Measurements from ENCODE around the gene CABCOCO1. TPM values are rescaled to one million over a fixed set of nuclear protein-coding genes. Genes with fewer than 3 reads are reported as not detected.

CABCOCO1 gene
- total RNA-seq, 1 experiment from 2014 or later = not detected

DNA sequence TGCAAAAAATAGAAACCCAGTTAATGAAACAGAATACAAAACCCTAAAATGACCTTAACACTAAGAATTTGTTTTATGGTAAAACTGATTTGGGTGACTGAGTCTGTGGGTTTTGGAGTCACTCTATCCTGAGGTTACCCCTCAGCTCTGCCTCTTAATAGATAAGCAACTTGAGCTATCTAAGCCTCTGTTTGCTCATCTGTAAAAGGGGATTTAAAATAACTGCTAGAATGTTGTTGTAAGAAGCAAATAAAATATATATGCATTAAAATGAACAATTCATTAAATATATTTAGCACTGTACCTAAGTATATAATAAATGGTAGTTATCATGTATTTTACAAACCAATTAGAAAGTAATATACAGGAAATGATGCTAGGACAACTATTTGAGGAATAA, 115.4 kb downstream of the CABCOCO1 start:
- no TSS peak for BruUV-seq (replicated peaks)
- ChIA-PET POLR2A (interaction anchor here (0.6 kb wide), 1 partner anchor 40 kb away, joined by 3 read pairs; no protein-coding TSS in a partner anchor), CTCF (no interaction called here)
- Mint-ChIP-seq H3K4me1 (ENCODE audit: low read depth, unreplicated experiment) (no peaks in the 10 kb centered on the region), H3K9me3 (ENCODE audit: unreplicated experiment) (no peaks in the 10 kb centered on the region), H3K27ac (ENCODE audit: unreplicated experiment) (no peak overlapping the region), H3K4me3 (ENCODE audit: unreplicated experiment) (no peak overlapping the region), H3K36me3 (ENCODE audit: insufficient read depth, unreplicated experiment) (no peaks in the 10 kb centered on the region), H3K27me3 (ENCODE audit: insufficient read depth, unreplicated experiment) (no peaks in the 10 kb centered on the region)
- no peak overlapping the region for H3K4me3 ChIP-seq (ENCODE audit: low read depth, low read length)
- H3K4me1 ChIP-seq = no peaks in the 10 kb centered on the region
- no peak for DNase-seq
- intact Hi-C loops (cut with micrococcal nuclease; ENCODE audit: unreplicated experiment) = no loop called here
- TF ChIP-seq, protein P1, sequence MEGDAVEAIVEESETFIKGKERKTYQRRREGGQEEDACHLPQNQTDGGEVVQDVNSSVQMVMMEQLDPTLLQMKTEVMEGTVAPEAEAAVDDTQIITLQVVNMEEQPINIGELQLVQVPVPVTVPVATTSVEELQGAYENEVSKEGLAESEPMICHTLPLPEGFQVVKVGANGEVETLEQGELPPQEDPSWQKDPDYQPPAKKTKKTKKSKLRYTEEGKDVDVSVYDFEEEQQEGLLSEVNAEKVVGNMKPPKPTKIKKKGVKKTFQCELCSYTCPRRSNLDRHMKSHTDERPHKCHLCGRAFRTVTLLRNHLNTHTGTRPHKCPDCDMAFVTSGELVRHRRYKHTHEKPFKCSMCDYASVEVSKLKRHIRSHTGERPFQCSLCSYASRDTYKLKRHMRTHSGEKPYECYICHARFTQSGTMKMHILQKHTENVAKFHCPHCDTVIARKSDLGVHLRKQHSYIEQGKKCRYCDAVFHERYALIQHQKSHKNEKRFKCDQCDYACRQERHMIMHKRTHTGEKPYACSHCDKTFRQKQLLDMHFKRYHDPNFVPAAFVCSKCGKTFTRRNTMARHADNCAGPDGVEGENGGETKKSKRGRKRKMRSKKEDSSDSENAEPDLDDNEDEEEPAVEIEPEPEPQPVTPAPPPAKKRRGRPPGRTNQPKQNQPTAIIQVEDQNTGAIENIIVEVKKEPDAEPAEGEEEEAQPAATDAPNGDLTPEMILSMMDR (IDR thresholded peaks at IDR 0.05; ENCODE audit: insufficient read depth in 1 of 2, low read depth in 1 of 2, low read length in 1 of 2, severe bottlenecking in 1 of 2, unreplicated experiment in 1 of 2) = no peak
- no peaks in the 10 kb centered on the region for H3K27me3 ChIP-seq (replicated peaks; ENCODE audit: control insufficient read depth, insufficient read depth, low read length)
- H3K9me3 ChIP-seq = no peaks in the 10 kb centered on the region
- no peaks in the 10 kb centered on the region for H3K36me3 ChIP-seq (ENCODE audit: control insufficient read depth, insufficient read depth, low read length)

DNA sequence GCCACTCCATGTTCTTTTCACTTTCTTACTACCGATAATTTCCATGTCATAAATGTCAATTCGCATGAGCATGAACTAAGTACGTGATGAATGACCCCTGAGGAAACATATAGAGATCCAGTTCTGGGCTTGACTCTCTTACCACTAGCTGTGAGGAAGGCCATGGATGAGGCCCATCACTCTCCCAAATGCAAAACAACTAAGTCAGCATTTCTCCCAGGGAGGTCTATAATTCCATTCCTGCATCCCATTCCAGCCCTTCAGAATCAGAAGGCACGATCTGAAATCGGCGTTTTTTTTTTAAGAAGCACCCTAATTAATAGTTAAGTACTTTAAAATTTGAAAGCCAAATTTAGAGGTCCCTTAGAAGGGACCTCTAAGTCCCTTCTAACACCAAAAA, 116.5 kb downstream of the CABCOCO1 start:
- BruUV-seq (replicated peaks) = no TSS peak
- Mint-ChIP-seq H3K27ac (ENCODE audit: unreplicated experiment) (no peak overlapping the region), H3K4me3 (ENCODE audit: unreplicated experiment) (no peak overlapping the region), H3K27me3 (ENCODE audit: insufficient read depth, unreplicated experiment) (no peaks in the 10 kb centered on the region), H3K36me3 (ENCODE audit: insufficient read depth, unreplicated experiment) (no peaks in the 10 kb centered on the region), H3K4me1 (ENCODE audit: low read depth, unreplicated experiment) (no peaks in the 10 kb centered on the region), H3K9me3 (ENCODE audit: unreplicated experiment) (no peaks in the 10 kb centered on the region)
- Histone ChIP-seq H3K4me1 (no peaks in the 10 kb centered on the region), H3K36me3 (ENCODE audit: control insufficient read depth, insufficient read depth, low read length) (no peaks in the 10 kb centered on the region), H3K9me3 (no peaks in the 10 kb centered on the region), H3K27me3 (replicated peaks; ENCODE audit: control insufficient read depth, insufficient read depth, low read length) (no peaks in the 10 kb centered on the region), H3K4me3 (ENCODE audit: low read depth, low read length) (no peak overlapping the region)
- intact Hi-C loops (cut with micrococcal nuclease; ENCODE audit: unreplicated experiment) = no loop called here
- ChIA-PET POLR2A (no interaction called here), CTCF (no interaction called here)
- TF ChIP-seq, protein P1 (IDR thresholded peaks at IDR 0.05; ENCODE audit: insufficient read depth in 1 of 2, low read depth in 1 of 2, low read length in 1 of 2, severe bottlenecking in 1 of 2, unreplicated experiment in 1 of 2) = no peak
- DNase-seq = no peak

DNA sequence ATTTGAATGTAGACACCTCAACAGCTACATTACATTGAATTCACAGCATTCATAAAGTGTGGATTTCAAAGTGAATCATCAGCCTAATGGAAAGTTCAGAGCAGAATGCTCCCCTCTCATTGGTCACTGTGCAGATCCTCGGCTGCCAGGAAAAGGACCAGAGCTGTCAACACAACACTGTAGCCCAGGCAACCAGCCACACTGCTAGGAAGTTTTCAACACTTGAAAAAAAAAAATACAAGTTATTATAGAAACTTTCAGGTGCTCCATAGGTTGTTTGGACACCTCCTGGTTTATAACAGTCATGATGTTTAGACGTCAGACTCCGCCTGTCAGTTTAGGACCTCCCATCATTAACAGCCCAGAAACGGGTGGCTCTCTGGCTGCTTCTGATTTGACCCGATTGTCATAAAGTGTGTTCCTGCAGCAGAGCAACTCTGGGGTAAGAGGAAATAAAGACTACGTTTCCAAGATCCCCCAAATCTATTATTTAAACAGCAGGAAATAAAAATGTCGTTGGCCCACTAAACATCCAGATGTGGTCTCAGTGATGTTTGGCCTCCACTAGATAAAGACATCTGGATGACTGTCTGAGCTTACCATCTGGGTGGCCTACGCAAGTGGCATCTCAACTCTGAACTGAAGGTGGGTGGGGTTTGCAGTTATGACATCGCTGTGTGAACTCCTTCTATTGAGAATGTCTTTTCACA, 117.4 kb downstream of the CABCOCO1 start:
- H3K9me3 ChIP-seq = no peaks in the 10 kb centered on the region
- no peaks in the 10 kb centered on the region for H3K36me3 Mint-ChIP-seq (ENCODE audit: insufficient read depth, unreplicated experiment)
- no peaks in the 10 kb centered on the region for H3K4me1 Mint-ChIP-seq (ENCODE audit: low read depth, unreplicated experiment)
- no peaks in the 10 kb centered on the region for H3K27me3 ChIP-seq (replicated peaks; ENCODE audit: control insufficient read depth, insufficient read depth, low read length)
- DNase-seq = peak in 1 of 2 experiments; percentile 30
- no peak overlapping the region for H3K4me3 ChIP-seq (ENCODE audit: low read depth, low read length)
- H3K27me3 Mint-ChIP-seq (ENCODE audit: insufficient read depth, unreplicated experiment) = no peaks in the 10 kb centered on the region
- no peaks in the 10 kb centered on the region for H3K36me3 ChIP-seq (ENCODE audit: control insufficient read depth, insufficient read depth, low read length)
- H3K4me3 Mint-ChIP-seq (ENCODE audit: unreplicated experiment) = no peak overlapping the region
- ChIA-PET POLR2A (no interaction called here), CTCF (no interaction called here)
- TF ChIP-seq, protein P1 (IDR thresholded peaks at IDR 0.05; ENCODE audit: insufficient read depth in 1 of 2, low read depth in 1 of 2, low read length in 1 of 2, severe bottlenecking in 1 of 2, unreplicated experiment in 1 of 2) = no peak
- no peaks in the 10 kb centered on the region for H3K9me3 Mint-ChIP-seq (ENCODE audit: unreplicated experiment)
- intact Hi-C loops (cut with micrococcal nuclease; ENCODE audit: unreplicated experiment) = no loop called here
- H3K4me1 ChIP-seq = no peaks in the 10 kb centered on the region
- H3K27ac Mint-ChIP-seq (ENCODE audit: unreplicated experiment) = no peak overlapping the region
- no TSS peak for BruUV-seq (replicated peaks)
